Fibroblast of peridontal ligament (primary cell): ENCODE results near the gene CACNA1H.

Experiments
- DNase-seq: peaks from one replicate; pipeline ENCODE4 v3.0.0-alpha.2; 2010; ENCODE audit errors: extremely low read depth

CACNA1H gene

GRCh38 chr16:1122398-1122765 is 30.5 kb upstream of the CACNA1H start:
- DNase-seq, result no peak

DNA sequence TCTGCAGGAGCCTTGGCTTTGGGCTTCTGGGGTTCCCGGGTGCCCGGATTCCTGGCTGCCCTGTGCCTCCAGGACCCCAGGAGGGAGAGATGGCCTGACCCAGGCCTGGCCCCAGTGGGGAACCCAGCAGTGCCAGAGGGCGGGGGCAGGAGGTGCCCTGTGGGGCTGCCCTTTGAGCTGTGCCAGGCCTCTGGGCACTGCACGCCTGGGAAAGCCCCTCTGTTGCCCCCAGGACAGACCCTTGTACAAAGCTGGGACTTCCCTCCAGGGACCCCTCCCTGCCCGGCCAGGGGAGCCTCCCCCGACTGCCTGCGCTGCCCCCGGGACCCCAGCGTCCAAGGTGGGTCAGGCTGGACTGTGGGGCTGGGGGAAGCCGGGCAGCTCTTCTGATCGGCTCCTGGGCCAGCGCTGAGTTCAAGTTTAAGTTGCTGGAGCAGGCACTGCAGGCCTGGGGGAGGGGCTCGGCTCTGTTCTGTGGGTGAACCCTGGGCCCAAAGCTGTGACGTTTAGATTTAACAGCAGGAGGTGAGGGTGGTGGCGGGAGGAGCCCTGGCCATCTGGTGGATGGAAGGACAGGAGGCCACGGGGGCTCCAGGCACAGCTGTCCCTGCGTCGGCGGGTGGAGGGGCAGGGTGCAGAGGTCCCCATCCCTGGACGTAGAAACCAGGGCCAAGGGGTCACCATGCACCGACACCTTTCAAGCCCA is 29.2 kb upstream of the CACNA1H start:
- DNase-seq, result no peak

- no peak for DNase-seq
These were observed 28.6 kb upstream of the CACNA1H start for GRCh38 chr16:1124291-1124690.

GRCh38 chr16:1124795-1125194 is 28.1 kb upstream of the CACNA1H start:
- no peak for DNase-seq

GRCh38 chr16:1125471-1125870 is 27.4 kb upstream of the CACNA1H start:
- no peak for DNase-seq

DNA sequence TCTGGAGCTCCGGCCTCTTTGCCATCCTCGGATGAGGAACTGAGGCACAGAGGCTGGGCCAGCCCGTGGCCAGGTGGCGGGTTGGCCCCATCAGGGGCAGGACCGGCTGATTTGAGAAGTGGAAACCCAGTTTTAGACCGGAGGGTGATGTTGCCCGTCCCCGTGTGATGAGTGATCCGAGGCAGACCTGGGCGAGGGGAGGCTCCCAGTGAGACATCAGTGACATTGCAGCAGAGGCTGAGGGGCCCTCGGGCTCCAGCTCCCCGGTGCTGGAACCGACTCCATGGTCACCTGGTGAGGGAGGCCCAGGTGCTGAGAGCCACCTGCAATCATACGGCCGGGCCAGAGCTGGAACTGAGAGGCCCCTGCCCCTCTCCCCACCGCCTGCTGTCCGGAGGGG is 26.9 kb upstream of the CACNA1H start:
- DNase-seq, result no peak

DNA sequence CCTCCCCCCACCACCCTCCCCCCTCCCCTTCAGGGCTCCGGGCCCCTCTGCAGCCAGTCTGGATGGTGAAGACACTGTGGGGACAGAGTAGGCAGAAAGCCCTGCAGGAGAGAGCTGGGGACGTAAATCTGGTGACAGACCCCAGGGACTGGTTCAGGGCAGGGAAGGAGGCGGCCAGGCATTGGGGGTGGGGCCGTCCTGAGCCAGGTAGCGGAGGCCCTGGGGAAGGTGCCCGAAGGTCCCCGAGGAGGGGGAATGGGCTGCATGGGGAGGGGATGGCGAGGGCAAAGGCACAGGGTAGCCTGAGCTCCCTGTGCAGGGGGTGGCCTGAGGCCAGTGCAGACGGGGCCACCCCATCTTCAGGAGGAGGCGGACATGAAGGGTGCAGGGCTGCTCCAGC is 26.3 kb upstream of the CACNA1H start:
- DNase-seq, result no peak

- no peak for DNase-seq
These were observed 25.8 kb upstream of the CACNA1H start for GRCh38 chr16:1127101-1127500.

GRCh38 chr16:1127971-1128715 is 24.8 kb upstream of the CACNA1H start:
- DNase-seq, result no peak

DNA sequence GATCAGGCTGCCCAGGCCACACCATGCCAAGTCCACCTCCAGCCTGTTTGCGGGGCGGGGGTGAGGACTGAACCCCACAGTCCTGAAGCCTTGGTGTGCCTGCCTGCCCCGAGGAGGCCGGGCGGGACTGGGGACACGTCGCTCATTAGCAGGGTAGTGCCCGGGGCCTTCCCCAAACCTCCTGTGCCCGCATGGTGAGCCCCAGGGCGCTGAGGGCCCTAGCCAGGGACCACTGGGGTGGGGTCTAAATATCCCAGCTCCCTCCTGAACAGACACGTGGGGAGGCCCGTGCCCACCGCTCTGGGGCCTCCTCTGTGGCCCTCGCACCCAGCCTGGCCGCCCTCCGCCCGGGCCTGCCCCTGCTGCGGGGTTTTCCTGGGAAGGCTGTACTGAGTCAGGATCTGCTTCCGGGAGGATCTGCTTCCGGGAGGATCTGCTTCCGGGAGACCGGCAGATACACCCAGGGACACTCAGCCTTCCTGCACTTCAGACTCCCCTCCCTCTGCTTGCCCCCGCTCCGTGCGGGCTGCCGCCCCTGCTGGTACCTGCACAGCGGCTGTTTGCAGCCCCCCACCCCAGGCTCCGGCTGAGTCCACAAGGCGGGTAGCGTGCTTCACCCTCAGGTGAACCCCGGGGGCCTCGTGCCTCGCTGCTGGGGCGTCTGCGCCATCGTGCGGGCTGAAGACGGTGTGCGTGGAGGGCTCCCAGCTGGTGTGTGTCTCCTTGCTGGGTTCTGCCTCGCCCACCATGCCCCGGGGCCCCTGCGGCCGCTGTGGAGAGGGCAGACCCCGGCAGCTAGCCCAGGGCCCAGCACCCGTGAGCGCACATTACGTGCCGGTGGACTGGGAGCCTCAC is 23.6 kb upstream of the CACNA1H start:
- no peak for DNase-seq

- no peak for DNase-seq
These were observed 22.5 kb upstream of the CACNA1H start for GRCh38 chr16:1130382-1130781.

DNA sequence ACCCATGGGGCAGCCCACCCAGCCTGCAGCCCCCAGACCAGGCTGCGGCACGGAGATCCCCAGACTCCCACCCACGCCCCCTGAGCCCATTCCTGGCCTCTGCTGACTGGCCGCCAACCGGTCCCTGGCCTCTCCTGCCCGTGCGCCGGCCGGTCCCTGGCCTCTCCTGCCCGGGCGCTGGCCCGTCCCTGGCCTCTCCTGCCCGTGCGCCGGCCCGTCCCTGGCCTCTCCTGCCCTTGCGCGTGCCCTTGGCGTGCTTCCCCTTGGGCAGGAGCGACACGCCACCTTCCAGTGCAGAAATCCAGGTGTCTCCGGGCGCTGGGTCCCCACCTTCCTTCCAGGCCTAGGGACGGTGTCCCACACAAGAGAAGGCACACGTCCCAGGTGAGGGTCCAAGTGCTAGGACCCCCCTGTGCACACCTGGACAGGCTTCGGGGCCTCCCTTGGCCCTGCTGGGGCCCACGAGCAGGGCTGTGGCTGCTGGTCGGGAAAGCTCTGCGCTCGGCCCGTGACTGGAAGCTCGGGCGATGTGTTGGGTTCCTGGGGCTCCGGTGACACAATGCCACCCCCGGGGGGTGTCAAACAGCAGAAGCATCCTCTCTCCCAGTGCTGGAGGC is 21.4 kb upstream of the CACNA1H start:
- DNase-seq, result no peak

GRCh38 chr16:1132431-1132830 is 20.5 kb upstream of the CACNA1H start:
- DNase-seq, result no peak

- DNase-seq, result no peak
These were observed 19.6 kb upstream of the CACNA1H start for GRCh38 chr16:1133271-1133670.

GRCh38 chr16:1133810-1134520 is 18.9 kb upstream of the CACNA1H start:
- no peak for DNase-seq

GRCh38 chr16:1134776-1135458 is 18.0 kb upstream of the CACNA1H start:
- DNase-seq, result no peak

GRCh38 chr16:1135459-1135825 is 17.5 kb upstream of the CACNA1H start:
- DNase-seq, result no peak

DNA sequence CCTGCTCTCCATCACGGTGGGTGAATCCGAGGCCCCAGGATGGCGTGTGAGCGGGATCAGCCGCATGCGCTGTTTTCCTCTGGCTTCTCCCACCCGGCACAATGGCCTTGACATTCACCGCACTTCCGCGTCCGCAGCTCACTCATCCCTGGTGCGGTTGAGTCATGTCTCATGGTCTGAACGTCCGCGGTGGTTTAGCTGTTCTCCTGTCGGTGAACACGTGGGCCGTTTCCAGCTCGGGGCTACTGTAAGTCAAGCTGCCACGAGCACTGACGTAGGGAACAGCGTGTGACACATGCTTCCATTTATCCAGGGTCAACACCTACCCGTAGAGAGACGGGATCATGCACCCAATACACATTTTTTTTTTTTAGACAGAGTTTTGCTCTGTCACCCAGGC is 15.3 kb upstream of the CACNA1H start:
- no peak for DNase-seq

- DNase-seq, result no peak
These were observed 12.2 kb upstream of the CACNA1H start for GRCh38 chr16:1140582-1141162.

DNA sequence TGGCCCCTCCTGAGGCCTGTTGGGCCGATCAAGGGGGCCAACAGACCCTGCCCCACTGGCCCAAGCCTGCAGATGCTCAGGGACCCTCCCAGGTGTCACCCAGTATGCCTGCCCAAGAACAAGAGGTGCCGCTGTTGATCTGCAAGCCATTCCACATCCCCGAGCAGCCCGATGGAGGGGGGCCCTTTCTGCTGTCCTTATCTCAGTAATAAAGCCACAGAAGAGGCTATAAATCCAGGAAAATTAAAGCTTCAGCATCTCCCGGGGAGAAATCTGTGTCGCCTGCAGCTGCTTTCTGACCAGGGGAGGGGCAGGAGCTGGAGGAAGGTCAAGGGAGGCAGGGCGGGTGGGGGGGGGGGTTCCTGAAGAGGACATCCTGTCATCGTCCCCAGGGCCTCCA is 11.7 kb upstream of the CACNA1H start:
- DNase-seq, result no peak

DNA sequence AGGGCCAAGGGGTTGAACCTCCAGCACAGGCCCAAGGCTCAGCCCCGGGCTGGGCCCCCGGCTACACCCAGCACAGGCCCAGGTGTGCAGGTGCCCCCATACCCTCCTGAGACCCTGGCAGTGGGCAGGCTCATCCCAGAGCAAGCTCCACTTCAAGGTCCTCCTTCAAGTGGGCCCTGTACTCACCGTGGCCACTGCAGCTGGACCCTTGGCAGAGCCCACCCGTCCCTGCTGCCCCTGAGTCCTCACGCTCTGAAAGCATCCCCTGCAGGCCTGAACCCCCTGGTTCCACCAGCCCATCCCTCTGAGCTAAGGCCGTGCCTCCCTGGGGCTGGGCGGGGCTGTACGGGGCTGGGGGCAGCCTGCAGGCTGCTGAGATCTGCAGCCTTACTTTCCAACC is 11.2 kb upstream of the CACNA1H start:
- DNase-seq, result no peak
